Activated CD4-positive, alpha-beta T cell treated with anti-CD3 and anti-CD28 coated beads for 4 hours (primary cell): Measurements from ENCODE around the gene ATG7.
"Not testable (repeated sequence)": the region's sequence is repeated elsewhere in the genome, so short reads cannot be mapped to it uniquely, and the experiment has no call there.

Experiments used
- DNase-seq, 2 donors: peaks; one replicate each; pipeline ENCODE4 v3.0.0-alpha.2; 2020

ATG7 gene

DNA sequence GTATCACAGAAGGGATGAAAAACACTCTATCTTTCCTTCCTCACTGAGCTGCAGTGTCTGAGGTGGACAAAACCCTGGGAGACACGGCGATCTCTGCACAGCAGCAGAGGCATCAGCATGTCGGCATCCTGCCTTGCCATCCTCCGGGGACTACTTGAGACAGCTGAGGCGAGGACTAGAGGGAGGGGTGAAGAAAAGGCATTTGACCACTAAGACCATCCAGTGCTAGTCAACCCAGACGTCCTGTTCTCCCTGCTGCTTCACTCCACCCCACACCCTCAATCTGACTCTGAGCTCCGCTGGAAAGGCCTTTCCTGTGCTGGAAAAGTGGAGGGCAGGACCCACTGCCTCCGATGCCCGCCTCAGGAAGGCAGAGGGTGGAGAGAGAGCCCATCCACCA, 304.3 kb downstream of the ATG7 start:
- DNase-seq = no peak

DNA sequence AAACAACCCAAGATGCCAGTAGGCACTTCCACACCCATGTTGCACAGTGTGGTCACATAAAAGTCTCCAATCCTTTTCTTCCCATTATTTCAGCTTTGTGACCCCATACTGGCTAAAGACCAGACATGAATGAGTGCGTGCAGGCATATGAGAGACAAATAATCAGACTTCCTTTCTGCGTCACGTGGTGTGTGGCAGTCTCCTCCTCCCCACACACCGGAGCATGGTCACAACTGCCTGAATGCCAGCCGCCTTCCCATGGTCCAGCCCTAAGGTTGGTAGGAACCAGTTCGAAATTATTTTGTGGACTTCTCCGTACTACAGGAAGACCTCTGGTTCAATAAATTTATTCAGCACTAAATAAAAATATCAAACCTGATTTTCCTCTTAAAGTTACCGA, 306.0 kb downstream of the ATG7 start:
- no peak for DNase-seq

- DNase-seq = no peak
Observed at GRCh38 chr3:11580645-11581044, 308.4 kb downstream of the ATG7 start.

DNA sequence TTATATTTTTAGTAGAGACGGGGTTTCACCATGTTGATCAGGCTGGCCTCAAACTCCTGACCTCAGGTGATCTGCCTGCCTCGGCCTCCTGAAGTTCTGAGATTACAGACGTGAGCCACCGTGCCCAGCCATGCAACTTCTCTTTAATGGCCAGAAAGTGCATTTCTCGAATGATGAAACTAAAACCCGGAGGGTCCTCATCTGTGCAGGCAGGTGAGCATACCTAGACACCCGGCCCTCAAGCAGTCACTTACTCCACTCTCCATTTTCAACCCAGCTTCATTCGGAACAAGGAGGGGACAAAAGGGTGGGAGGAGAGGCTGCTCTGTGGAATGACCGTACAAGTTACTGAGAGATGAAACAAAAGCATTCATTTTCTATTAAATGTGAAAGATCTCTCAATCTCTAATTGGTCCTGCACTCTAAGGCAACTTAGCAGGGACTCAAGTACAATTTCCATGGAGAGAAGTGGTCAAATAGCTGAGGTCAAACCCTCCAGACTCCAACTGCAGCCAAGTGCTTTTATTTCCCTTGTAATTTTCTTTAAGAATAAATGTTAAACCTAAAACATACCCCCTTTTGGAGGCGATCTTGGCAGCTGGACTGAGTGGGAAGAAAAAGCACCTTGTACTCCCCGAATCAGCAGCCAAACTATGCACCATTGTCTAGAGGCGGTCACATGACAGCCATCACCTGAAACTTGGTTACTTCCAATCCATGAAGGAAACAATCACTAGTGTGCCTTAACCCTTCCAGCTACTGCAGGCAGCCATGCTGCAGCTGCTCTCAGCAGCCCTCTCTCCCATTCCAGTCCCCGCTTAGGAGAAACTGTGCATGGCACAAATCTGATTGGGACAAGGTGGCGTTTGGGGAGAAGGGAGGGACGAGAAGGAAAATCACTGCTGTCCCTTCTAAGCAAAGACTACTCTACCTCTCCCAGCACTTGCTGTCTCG, 309.3 kb downstream of the ATG7 start:
- no peak for DNase-seq

- no peak for DNase-seq
Observed at GRCh38 chr3:11582191-11582968, 310.2 kb downstream of the ATG7 start.

DNA sequence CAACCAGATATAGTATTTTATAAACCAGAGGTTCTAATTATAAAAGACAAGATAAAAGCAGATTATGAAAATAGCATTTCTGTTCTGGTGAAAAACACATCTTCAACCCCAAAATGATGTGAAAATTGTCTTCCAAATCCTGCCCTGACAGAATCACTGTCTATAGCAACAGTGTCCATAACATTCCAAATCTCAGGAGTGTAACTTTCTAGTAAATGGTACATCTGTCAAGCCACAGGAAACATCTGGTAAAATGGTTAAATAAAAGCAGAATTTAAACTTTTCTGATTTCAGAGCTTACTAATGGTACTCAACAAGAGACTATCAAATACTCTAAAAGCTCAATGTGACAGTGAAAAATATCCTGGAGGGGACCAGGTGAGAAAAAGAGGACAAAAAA, 311.0 kb downstream of the ATG7 start:
- no peak for DNase-seq

- DNase-seq = no peak
Observed at GRCh38 chr3:11583638-11584046, 311.4 kb downstream of the ATG7 start.

DNA sequence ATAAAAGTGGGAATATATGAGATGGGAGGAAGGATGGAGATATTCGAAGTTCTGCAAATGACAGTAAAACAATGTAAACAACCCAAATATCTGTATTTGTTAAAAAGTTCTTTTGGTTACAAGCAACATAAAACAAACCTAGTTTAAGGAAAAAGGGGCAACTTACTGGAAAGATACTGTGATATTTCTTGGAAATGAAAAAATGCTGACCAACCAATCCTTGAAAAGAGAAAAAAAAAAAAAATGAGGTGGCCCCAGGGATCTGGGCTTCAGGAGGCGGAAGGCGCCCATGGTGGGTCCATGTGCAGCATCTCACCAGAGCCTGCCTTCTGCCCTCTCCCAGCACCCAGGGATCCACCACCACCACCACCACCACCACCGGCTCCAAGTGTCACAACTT, 312.4 kb downstream of the ATG7 start:
- no peak for DNase-seq

GRCh38 chr3:11587766-11588165, 315.6 kb downstream of the ATG7 start:
- no peak for DNase-seq

DNA sequence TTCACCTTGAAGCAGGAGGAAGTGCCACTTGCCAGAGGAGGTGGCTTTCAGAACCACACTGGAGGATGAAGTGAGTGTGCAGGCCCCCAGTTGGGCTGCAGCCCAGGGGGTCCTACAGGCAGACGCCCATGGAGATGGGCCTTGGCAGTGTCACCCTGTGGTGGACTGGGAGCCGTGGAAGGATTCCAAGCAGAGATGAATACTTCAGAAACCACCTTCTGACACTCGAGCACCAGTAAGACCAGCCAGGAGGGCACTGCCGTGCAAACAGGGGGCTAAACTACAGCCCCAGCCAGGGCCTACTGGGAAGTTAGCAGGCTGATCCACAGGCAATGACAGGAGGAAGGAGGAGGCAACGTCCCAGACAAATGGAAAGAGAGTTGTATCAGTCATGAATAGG, 316.1 kb downstream of the ATG7 start:
- no peak for DNase-seq

DNA sequence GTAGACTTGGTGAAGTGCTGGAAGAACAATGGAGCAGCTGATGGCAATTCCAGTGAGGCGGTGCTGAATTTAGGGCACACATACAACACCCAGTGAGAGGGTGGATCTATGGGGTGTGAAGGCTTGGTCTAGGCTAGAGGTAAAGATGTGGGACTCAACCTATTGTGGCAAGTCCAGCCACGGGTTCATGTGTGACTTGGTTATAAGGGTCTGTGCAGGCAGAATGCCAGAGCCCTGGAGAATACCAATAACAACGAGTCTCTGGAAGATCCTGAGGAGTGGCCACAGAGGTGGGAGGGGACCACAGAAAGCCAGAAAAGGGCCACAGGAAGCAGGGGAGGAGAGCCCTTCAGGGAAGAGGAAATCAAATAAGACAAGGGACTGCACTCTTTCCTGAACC, 316.6 kb downstream of the ATG7 start:
- DNase-seq = no peak

DNA sequence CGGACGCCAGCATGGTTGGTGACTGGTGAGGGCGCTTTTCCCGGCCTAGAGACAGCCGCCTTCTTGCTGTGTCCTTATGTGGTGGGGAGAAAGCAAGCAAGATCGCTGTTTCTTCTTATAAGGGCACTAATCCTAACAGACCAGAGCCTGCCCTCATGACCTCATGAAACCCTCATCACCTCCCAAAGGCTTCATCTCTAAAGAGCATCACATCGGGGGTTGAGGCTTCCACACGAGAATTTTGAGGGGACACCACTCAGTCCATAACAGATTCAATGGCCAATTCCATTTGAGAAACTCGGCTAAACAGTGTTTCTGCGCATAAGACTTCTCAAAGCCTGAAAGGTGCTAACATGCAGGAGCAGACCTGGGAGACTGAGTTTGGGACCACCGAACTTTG, 317.5 kb downstream of the ATG7 start:
- no peak for DNase-seq

DNA sequence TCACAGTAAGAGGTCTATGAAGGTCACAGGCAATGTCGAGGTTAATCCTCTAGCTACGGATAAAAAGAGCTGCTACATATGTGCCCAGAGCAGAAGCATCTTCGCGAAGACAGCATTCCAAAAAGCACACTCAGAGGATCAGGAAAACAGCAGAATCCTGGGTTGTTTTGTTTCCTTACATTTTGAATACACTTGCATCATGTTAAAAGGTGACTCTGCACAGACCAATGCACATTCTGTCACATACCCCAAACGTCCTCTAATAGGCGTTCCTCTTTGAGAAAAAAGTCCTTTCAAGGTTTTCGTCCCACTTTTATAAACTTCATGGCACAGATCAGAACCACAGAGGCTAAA, 318.8 kb downstream of the ATG7 start:
- DNase-seq = no peak

DNA sequence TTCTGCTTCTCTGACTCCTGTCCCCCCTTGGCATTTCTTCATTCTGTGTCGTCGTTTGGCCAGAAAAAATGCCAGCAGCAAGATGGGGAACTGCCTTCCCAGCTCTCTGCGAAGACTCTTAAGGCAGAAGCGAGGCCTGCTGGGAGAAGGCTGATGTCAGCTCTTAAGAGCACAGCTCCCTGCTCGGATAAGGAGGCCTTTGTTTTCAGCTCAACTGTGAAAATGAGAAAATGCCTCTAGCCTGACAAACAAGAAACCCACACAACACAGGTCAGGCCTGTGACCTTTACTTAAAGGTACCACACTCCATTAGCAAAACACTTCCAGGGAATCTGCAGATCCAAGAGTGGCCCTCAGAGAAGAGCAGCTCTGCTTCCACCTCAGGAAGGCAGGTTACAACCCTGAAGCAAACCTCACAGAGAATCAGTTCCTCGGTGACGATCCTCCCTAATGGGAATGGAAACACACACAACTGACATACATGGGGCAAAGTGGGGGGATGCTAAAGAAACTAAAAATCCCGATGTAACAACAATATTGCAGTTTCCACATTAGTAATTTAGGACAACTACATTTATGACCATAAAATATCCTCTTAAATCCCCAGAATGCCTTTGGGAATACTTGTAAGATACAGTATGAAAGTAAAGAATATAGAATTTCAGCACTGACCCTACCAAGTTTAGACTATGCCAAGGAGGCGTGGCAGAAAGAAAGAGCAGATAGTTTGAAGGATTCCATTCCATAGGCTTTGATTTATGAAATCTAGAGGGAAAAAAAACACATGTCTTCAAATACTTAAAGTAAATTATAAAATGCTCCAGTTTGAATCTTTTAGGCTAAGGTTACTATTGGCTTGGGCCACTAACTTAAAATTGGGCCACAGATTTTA, 319.4 kb downstream of the ATG7 start:
- DNase-seq = no peak

DNA sequence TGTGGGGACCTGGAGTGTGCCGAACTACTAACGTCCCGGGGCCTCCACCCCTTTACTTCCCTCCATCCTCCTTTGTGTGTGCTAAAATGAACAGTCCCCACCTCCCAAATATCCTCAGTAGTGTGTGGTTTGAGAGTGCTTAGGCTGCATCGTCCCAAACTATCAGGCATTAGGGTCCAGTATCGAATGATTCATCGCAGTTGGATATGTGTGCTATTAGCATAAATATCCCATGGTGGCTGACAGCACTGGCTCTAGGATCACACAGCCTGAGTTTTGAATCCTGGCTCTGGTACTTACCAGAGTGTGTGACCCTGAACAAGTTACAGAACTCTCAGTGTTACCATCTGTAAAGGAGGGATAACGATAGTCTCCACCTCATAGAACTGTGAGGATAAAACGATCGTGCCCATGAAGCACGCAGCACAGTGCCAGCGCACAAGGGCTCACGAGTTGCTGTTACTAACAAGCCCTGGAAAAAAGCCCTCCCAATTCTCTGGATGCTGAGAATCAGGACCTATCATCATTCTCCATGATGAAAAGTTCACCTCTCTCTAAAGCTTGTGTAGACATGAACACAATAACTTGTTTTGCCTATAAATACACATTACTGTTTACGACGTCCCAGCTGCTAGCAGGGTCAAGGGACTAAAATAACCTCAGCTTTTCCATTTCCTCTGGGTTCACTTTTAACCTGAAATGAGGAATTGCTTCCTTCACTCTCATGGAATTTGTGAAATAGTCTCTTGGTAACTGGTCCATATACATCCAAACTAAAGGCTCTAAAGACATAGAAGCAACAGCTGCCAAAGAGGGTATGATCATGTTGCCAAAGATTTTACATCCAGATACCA, 320.5 kb downstream of the ATG7 start:
- DNase-seq = no peak

GRCh38 chr3:11593318-11594034, 321.3 kb downstream of the ATG7 start:
- no peak for DNase-seq

- DNase-seq = not testable (repeated sequence)
Observed at GRCh38 chr3:11595024-11595423, 322.8 kb downstream of the ATG7 start.

GRCh38 chr3:11596387-11596786, 324.2 kb downstream of the ATG7 start:
- DNase-seq = no peak

GRCh38 chr3:11600501-11601282, 328.5 kb downstream of the ATG7 start:
- DNase-seq = no peak

- DNase-seq = no peak
Observed at GRCh38 chr3:11601446-11602238, 329.4 kb downstream of the ATG7 start.
